C4-2B (cell line): ENCODE measurements around the gene RHEBL1.

Experiments
- H3K27ac ChIP-seq: fragments of 450-650 bp; 2 replicates; pipeline ENCODE4 v1.5.1; 2017
- ZFX ChIP-seq: fragments of 450-650 bp; IDR thresholded peaks from 2 replicates; pipeline ENCODE4 v1.6.1; 2017
- TF ChIP-seq, protein P1 (sequence below): fragments of 450-650 bp; conservative IDR thresholded peaks from 2 replicates; pipeline ENCODE4 v1.5.1; 2017; ENCODE audit warnings: mild to moderate bottlenecking

RHEBL1 gene

DNA sequence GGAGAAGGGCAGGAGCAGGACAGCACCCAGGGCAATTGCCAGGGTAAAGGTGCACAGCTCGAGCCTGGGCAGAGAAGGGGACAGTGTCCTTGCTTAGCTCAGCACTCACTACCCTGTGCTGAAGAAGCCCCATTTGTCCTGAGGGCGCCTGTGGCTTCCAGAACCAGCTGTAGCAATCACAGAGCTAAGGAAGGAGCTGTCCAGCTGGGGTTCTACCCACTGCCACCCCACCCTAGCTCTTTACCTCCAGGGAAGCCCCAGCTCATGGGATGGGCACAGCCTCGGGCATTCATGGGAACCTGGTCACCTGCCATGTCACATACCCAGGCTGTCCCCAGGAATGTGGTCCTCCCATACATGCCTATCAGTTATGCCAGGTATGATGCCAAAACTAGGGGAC, 35.0 kb upstream of the RHEBL1 start:
- no peak overlapping the region for H3K27ac ChIP-seq
- TF ChIP-seq, protein P1, sequence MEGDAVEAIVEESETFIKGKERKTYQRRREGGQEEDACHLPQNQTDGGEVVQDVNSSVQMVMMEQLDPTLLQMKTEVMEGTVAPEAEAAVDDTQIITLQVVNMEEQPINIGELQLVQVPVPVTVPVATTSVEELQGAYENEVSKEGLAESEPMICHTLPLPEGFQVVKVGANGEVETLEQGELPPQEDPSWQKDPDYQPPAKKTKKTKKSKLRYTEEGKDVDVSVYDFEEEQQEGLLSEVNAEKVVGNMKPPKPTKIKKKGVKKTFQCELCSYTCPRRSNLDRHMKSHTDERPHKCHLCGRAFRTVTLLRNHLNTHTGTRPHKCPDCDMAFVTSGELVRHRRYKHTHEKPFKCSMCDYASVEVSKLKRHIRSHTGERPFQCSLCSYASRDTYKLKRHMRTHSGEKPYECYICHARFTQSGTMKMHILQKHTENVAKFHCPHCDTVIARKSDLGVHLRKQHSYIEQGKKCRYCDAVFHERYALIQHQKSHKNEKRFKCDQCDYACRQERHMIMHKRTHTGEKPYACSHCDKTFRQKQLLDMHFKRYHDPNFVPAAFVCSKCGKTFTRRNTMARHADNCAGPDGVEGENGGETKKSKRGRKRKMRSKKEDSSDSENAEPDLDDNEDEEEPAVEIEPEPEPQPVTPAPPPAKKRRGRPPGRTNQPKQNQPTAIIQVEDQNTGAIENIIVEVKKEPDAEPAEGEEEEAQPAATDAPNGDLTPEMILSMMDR: no peak
- no peak for TF ChIP-seq ZFX

DNA sequence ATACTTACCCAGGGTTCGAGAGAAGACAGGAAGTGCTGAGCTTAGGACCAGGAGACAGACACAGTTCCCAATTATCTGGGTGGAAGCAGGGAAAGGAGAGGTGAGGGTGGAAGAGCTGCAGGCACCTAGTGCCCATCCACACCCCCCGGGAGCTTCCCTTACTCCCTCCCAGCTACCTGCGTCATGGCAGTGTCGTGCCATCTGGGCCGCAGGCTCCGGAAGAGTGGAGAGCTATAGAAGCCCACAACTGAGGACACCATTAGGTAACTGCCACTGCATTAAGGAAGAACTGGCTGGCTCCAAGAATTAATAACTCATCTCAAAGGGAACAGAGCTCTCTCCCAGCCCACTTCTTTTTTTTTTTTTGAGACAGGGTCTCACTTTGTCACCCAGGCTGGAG, 30.6 kb upstream of the RHEBL1 start:
- TF ChIP-seq, protein P1: no peak
- TF ChIP-seq ZFX: no peak

DNA sequence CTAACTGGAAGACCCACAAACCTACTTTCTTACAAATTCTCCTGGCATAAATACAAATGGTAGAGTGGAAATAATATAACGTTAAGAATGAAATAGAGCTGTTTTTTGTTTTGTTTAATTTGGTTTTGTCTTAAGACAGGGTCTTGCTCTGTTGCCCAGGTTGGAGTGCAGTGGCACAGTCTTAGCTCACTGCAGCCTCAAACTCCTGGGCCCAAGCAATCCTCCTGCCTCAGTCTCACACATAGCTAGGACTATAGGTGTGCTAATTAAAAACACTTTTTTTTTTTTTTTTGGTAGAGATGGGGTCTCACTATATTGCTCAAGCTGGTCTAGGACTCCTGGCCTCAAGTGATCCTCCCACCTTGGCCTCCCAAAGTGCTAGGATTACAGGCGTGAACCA, 28.9 kb upstream of the RHEBL1 start:
- no peak for TF ChIP-seq ZFX
- TF ChIP-seq, protein P1: no peak
- H3K27ac ChIP-seq: no peak overlapping the region

More for the DNA sequence above, 30.6 kb upstream of the RHEBL1 start:
- no peak overlapping the region for H3K27ac ChIP-seq

DNA sequence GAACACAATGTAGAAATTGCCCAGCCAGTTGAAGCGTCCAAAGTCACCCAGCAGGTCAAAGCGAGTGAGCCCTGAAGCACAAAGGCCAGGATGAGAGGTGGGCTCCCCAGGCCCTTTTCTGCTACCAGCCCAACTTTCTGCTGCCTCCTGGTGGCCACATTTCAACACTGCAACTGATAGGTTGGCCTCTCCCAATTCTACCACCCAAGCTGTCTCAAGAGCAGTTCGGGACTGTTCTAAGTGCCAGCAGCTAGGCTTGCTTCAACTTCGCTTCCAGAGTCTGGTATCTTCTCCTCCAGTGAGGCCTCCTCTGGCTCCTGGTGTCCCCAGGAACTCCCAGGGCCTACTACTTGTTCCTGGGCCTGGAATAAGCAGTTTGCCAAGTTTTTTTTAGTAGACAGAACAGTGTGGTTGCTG, 28.3 kb upstream of the RHEBL1 start:
- TF ChIP-seq ZFX: no peak
- TF ChIP-seq, protein P1: peak; percentile 89
- H3K27ac ChIP-seq: no peak overlapping the region

DNA sequence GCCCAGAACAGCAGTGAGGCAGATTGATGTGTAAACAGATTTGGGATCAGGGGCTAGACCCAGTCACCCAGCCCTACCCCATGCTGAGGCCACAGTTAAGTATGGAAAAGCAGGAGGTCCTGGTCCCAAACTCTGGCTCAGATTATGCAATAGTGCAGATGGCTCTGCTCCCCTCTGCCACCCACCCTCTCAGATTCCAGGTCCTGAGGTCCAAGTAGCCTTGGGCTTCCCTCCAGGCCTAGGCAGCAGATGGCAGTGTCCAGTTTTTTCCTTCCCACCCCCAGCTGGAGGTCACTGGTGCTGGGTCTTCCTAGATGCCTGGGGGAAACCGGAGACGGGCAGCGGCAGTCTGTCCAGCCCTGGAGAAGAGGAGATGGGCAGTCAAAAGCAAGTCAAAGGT, 27.6 kb upstream of the RHEBL1 start:
- TF ChIP-seq ZFX: no peak
- TF ChIP-seq, protein P1: no peak
- no peak overlapping the region for H3K27ac ChIP-seq

DNA sequence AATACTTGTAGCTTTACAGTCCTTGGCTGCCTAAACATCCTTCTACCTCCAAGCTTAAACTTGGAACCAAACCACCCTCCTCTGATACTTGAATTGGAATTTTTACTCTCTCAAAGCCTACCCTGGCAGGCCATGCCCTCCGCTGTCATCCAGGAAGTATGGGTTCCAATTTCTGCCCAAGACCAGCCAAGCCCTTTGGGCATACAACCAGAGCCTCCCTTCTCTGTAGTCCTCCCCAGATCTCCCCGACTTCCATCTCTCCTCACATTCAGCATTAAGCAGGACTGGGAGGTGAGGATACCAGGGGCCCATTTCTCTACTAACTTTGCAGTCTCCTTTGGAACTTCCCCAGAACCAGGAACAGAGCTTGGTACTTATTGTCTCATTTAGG, 25.2 kb upstream of the RHEBL1 start:
- no peak overlapping the region for H3K27ac ChIP-seq
- TF ChIP-seq ZFX: no peak
- TF ChIP-seq, protein P1: no peak

DNA sequence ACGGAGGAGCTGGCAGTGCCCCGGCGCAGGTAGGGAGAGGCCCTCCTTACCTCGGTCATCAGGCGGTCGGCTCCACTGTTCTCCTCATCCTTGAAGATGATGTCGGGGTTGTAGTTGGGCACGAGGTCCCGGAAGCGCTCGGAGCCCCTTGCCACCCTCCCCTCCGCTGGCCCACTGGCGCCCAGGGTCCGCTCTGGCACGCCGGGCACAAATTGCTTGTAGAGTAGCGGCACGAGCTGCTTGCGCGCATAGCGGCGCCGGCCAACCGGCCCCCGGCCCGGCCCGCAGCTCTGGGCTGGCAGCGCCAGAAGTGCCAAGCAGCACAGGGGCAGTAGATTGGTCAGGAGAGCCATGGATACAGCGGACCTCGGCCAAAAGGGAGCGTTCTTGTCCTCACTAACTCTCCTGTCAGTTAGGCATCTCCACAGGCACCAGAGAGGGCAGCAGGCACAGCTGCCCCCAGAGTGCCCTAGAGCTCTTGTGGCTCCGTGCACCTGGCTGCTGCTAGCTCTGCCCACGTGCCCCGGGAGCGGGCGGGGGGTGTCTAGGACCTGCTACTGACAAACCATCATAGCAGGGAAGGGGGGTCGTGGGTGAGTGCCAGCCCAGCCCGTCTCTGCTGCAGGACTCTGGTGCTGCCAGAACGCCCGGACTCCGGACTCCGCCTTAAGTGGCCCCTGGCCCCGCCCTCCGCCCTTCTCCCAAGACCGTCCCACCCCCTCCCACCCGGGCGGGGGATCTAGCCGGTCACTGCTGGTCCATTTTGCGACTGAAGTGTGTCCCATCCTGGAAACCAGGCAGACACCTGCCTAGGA, 24.6 kb upstream of the RHEBL1 start, which contains the start of gene DHH:
DHH (minus strand) TSS at position 642 of the 815 bp plus-strand sequence; CDS start at position 353, 289 bp downstream.
- H3K27ac ChIP-seq: no peak within 1 kb of the TSS
- TF ChIP-seq, protein P1: no peak
- TF ChIP-seq ZFX: no peak
